H1 (cell line): ENCODE data around the gene TMEM255B. TPM values are rescaled to one million over a fixed set of nuclear protein-coding genes. Genes with fewer than 3 reads are reported as not detected.

Experiments used
- ASH2L ChIP-seq: fragments of 200-600, 300-600 bp; sonication (generic); IDR thresholded peaks from one replicate; pipeline ENCODE4 v1.7.1; 2017; ENCODE audit warnings: low read length
- CHD7 ChIP-seq: fragments of 300-600 bp; sonication (generic); IDR thresholded peaks from 2 replicates; pipeline ENCODE4 v1.7.1; 2012; ENCODE audit warnings: low read length, moderate library complexity, mild to moderate bottlenecking, inconsistent platforms; ENCODE audit not compliant: insufficient replicate concordance
- CTBP2 ChIP-seq: IDR thresholded peaks from 2 replicates; pipeline ENCODE4 v1.7.0; 2011; ENCODE audit warnings: borderline replicate concordance, mild to moderate bottlenecking, moderate library complexity, mixed read lengths, low read length; ENCODE audit not compliant: insufficient read depth, insufficient read length
- EZH2 ChIP-seq: fragments of 200-600 bp; sonication (generic); IDR thresholded peaks from 2 replicates; pipeline ENCODE4 v1.7.1; 2012; ENCODE audit warnings: low read depth, mild to moderate bottlenecking, moderate library complexity, low read length, inconsistent platforms; ENCODE audit not compliant: severe bottlenecking
- JUN ChIP-seq: IDR thresholded peaks from 2 replicates; pipeline ENCODE4 v1.6.1; 2011; ENCODE audit warnings: low read depth, mild to moderate bottlenecking, improper control_type of control experiment, low read length
- MAFK ChIP-seq: IDR thresholded peaks from 2 replicates; pipeline ENCODE4 v1.6.1; 2012; ENCODE audit warnings: low read depth, mild to moderate bottlenecking, improper control_type of control experiment, low read length
- SAP30 ChIP-seq: fragments of 300-600 bp; sonication (generic); IDR thresholded peaks from 2 replicates; pipeline ENCODE4 v1.7.1; 2012; ENCODE audit warnings: low read length, moderate library complexity, mild to moderate bottlenecking, inconsistent platforms; ENCODE audit not compliant: insufficient read depth, insufficient replicate concordance
- SP2 ChIP-seq: IDR thresholded peaks from 2 replicates; pipeline ENCODE4 v1.6.1; 2012; ENCODE audit warnings: mild to moderate bottlenecking, low read length, inconsistent platforms
- YY1 ChIP-seq: IDR thresholded peaks from 2 replicates; pipeline ENCODE4 v1.6.1; 2011; ENCODE audit warnings: low read depth, mild to moderate bottlenecking, low read length
- ZNF274 ChIP-seq: IDR thresholded peaks from 2 replicates; pipeline ENCODE4 v1.7.0; 2012; ENCODE audit warnings: low read length, borderline replicate concordance; ENCODE audit errors: extremely low read depth
- polyA plus RNA-seq, 7 experiments: library from polyadenylated mRNA; depleted of rRNA in 3 of 7; stranded (reverse) in 5 of 7; unstranded in 2 of 7; fragments of >200 nt in 5 of 7; fragments of 200-250 nt in 2 of 7; gene quantifications; 1 replicate in 5 of 7; 2 replicates in 1 of 7; 4 replicates in 1 of 7; pipeline versions ENCODE4 v1.2.1 to v1.2.3, GENCODE V29; 2011 to 2013; ENCODE audit warnings: missing spikeins in 2 of 7, mixed read lengths in 2 of 7
- total RNA-seq: library from RNA; stranded (reverse); fragmentation: NEBNext Ultra II Directional; extraction: Animal tissue kit (Norgen Biotek cat#: 25700); gene quantifications from 2 replicates; pipeline ENCODE4 v1.2.1, GENCODE V29; 2021

The TMEM255B gene
- total and polyA plus RNA-seq, 2 of the 8 experiments (the other 6 are each of a cell fraction or from before 2014, with no cell fraction given) = 3.4 to 4.4 TPM

DNA sequence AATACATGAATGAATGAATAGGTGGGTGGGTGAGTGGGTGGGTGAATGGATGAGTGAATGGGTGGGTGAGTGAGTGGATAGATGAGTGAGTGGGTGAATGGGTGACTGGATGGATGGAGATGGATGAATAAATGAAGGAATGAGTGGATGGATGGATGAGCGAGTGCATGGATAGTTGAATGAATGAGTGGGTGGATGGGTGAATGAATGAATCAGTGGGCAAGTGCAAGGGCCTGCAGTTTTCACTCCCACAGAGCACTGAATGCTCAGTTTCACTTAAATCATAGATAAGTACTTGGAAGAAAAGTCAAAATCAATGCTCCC, 92.4 kb downstream of the TMEM255B start (continued):
- TF ChIP-seq CHD7 (no peak), SAP30 (no peak), CTBP2 (no peak), YY1 (no peak), ZNF274 (no peak), EZH2 (no peak), SP2 (no peak), MAFK (no peak), ASH2L (no peak), JUN (no peak)
